PC-3 (cell line): ENCODE measurements around the gene FARS2. TPM values are rescaled to one million over a fixed set of nuclear protein-coding genes. Genes with fewer than 3 reads are reported as not detected.

Source experiments
- ATAC-seq: fragments of 200-7000 bp; cut with Tn5 transposase; 2 replicates; pipeline ENCODE4 v1.9.1; 2020; ENCODE audit warnings: mild to moderate bottlenecking, moderate library complexity
- BruUV-seq: library from RNA; stranded (reverse); fragments of 400-500 nt; replicated peaks from 2 replicates; lab custom pipeline; 2021; lab: Mats Ljungman, UMichigan
- CTCF ChIA-PET: fragments of 300-600 bp; sonication (Branson Sonifier 250); formaldehyde crosslinking; loops from one replicate; lab custom pipeline; 2022; ENCODE audit warnings: antibody characterized with exemption; lab: Charles Lee
- POLR2A ChIA-PET: fragments of 300-600 bp; sonication (Branson Sonifier 250); formaldehyde crosslinking; loops from one replicate; lab custom pipeline; 2022; ENCODE audit warnings: antibody characterized with exemption; ENCODE audit not compliant: unreplicated experiment; lab: Charles Lee
- DNase-seq: peaks from one replicate; pipeline ENCODE4 v3.0.0-alpha.2; 2015
- H2AFZ ChIP-seq: fragments of 300-600 bp; sonication (generic); 2 replicates; pipeline ENCODE4 v1.6.0; 2016; ENCODE audit warnings: antibody characterized with exemption, low read length
- H3F3A ChIP-seq: fragments of 300-600 bp; sonication (generic); one replicate; pipeline ENCODE4 v1.6.0; 2017; ENCODE audit warnings: antibody characterized with exemption, low read length, control low read depth, mild to moderate bottlenecking; ENCODE audit not compliant: unreplicated experiment
- H3K27ac ChIP-seq: fragments of 300-600 bp; sonication (generic); 2 replicates; pipeline ENCODE4 v1.5.1; 2016; ENCODE audit warnings: mild to moderate bottlenecking, low read length
- H3K27me3 ChIP-seq: fragments of 300-600 bp; sonication (generic); 2 replicates; pipeline ENCODE4 v1.6.1; 2016; ENCODE audit warnings: low read length, mixed read lengths
- H3K36me3 ChIP-seq: fragments of 300-600 bp; sonication (generic); 2 replicates; pipeline ENCODE4 v1.6.1; 2016; ENCODE audit warnings: low read depth, mixed run types, low read length, mixed read lengths
- H3K4me1 ChIP-seq: fragments of 300-600 bp; sonication (generic); 2 replicates; pipeline ENCODE4 v1.5.1; 2016; ENCODE audit warnings: low read length; ENCODE audit not compliant: insufficient read depth
- H3K4me2 ChIP-seq: fragments of 300-600 bp; sonication (generic); 2 replicates; pipeline ENCODE4 v1.6.0; 2016; ENCODE audit warnings: low read length
- H3K4me3 ChIP-seq: fragments of 300-600 bp; sonication (generic); 2 replicates; pipeline ENCODE4 v1.5.1; 2016; ENCODE audit warnings: mild to moderate bottlenecking, low read length, mixed read lengths
- H3K79me2 ChIP-seq: fragments of 300-600 bp; sonication (generic); 2 replicates; pipeline ENCODE4 v1.6.1; 2017; ENCODE audit warnings: low read length, mixed read lengths
- H3K9ac ChIP-seq: fragments of 300-600 bp; sonication (generic); 2 replicates; pipeline ENCODE4 v1.6.0; 2016; ENCODE audit warnings: mild to moderate bottlenecking, low read length
- H3K9me2 ChIP-seq: fragments of 300-600 bp; sonication (generic); replicated peaks from 2 replicates; pipeline ENCODE4 v1.6.1; 2016; ENCODE audit warnings: mixed run types, low read length, mixed read lengths
- H3K9me3 ChIP-seq: fragments of 300-600 bp; sonication (generic); 2 replicates; pipeline ENCODE4 v1.6.1; 2016; ENCODE audit warnings: low read length, mixed read lengths
- H4K20me1 ChIP-seq: fragments of 300-600 bp; sonication (generic); 2 replicates; pipeline ENCODE4 v1.6.1; 2016; ENCODE audit warnings: low read length, mixed read lengths
- CTCF ChIP-seq: fragments of 300-600 bp; sonication (generic); conservative IDR thresholded peaks from 2 replicates; pipeline ENCODE4 v1.5.1; 2017; ENCODE audit warnings: antibody characterized with exemption, low read depth, mild to moderate bottlenecking, low read length
- EZH2 ChIP-seq: fragments of 300-600 bp; sonication (generic); IDR thresholded peaks from one replicate; pipeline ENCODE4 v1.6.1; 2017; ENCODE audit warnings: antibody characterized with exemption, mild to moderate bottlenecking, low read length; ENCODE audit not compliant: unreplicated experiment
- EZH2phosphoT487 ChIP-seq: fragments of 300-600 bp; sonication (generic); IDR thresholded peaks from 2 replicates; pipeline ENCODE4 v1.6.1; 2018; ENCODE audit warnings: mild to moderate bottlenecking, antibody characterized with exemption, low read length, borderline replicate concordance
- intact Hi-C: fragments of 100-400 bp; cut with micrococcal nuclease; formaldehyde crosslinking; loops from 2 replicates; pipeline ENCODE4 v1.9.0; 2023
- total RNA-seq: library from RNA; depleted of rRNA; stranded (reverse); fragments of >200 nt; gene quantifications from 2 replicates; pipeline ENCODE4 v1.2.3, GENCODE V29; 2014

Gene FARS2
- total RNA-seq, 1 experiment from 2014 or later = 23.0 TPM

- Histone ChIP-seq H3K27me3 (no peaks in the 10 kb centered on the region), H3K9me3 (no peaks in the 10 kb centered on the region), H3K9ac (no peak overlapping the region), H4K20me1 (no peaks in the 10 kb centered on the region), H3K9me2 (no peaks in the 10 kb centered on the region), H3K36me3 (no peaks in the 10 kb centered on the region), H3K79me2 (no peaks in the 10 kb centered on the region), H3K4me3 (no peak overlapping the region), H3F3A (no peaks in the 10 kb centered on the region), H3K4me1 (peaks cover 17% of the 10 kb centered on the region), H3K4me2 (no peak overlapping the region), H2AFZ (no peak overlapping the region), H3K27ac (no peak overlapping the region)
- intact Hi-C loops = no loop called here
- peak; percentile 84 for ATAC-seq
- peak; percentile 44 for DNase-seq
- TF ChIP-seq EZH2 (no peak), CTCF (no peak), EZH2phosphoT487 (no peak)
- CTCF ChIA-PET = no interaction called here
- POLR2A ChIA-PET = no interaction called here
- BruUV-seq = no TSS peak
These were observed 308.2 kb downstream of the FARS2 start for GRCh38 chr6:5569491-5569890.

GRCh38 chr6:5570641-5571040 lies 309.3 kb downstream of the FARS2 start:
- Histone ChIP-seq H2AFZ (no peak overlapping the region), H3K27me3 (no peaks in the 10 kb centered on the region), H3K4me2 (no peak overlapping the region), H3K9ac (no peak overlapping the region), H3K27ac (no peak overlapping the region), H3F3A (no peaks in the 10 kb centered on the region), H3K9me2 (no peaks in the 10 kb centered on the region), H3K79me2 (no peaks in the 10 kb centered on the region), H3K4me3 (no peak overlapping the region), H3K36me3 (no peaks in the 10 kb centered on the region), H3K4me1 (peaks cover 8% of the 10 kb centered on the region; the same call in 1 of the 2 replicates), H3K9me3 (no peaks in the 10 kb centered on the region), H4K20me1 (no peaks in the 10 kb centered on the region)
- intact Hi-C loops = no loop called here
- no peak for TF ChIP-seq EZH2phosphoT487
- TF ChIP-seq CTCF = no peak
- no peak for TF ChIP-seq EZH2
- ATAC-seq (no peak), DNase-seq (no peak)
- no TSS peak for BruUV-seq
- ChIA-PET POLR2A (no interaction called here), CTCF (no interaction called here)

GRCh38 chr6:5580736-5581581 lies 319.6 kb downstream of the FARS2 start:
- Histone ChIP-seq H2AFZ (no peak overlapping the region), H4K20me1 (no peaks in the 10 kb centered on the region), H3F3A (no peaks in the 10 kb centered on the region), H3K27ac (no peak overlapping the region), H3K4me3 (no peak overlapping the region), H3K4me1 (no peaks in the 10 kb centered on the region), H3K9me3 (no peaks in the 10 kb centered on the region), H3K4me2 (no peak overlapping the region), H3K27me3 (no peaks in the 10 kb centered on the region), H3K9me2 (no peaks in the 10 kb centered on the region), H3K9ac (no peak overlapping the region), H3K79me2 (no peaks in the 10 kb centered on the region), H3K36me3 (no peaks in the 10 kb centered on the region)
- ChIA-PET CTCF (no interaction called here), POLR2A (no interaction called here)
- no peak for TF ChIP-seq EZH2
- no peak for TF ChIP-seq CTCF
- TF ChIP-seq EZH2phosphoT487 = no peak
- ATAC-seq (no peak), DNase-seq (no peak)
- BruUV-seq = no TSS peak
- intact Hi-C loops = no loop called here
